ENCODE measurements around the gene EML1. TPM values are rescaled to one million over a fixed set of nuclear protein-coding genes. Genes with fewer than 3 reads are reported as not detected.

Gene EML1
- total RNA-seq, 1 donor from 2014 or later = 5.1 TPM

- no peak for DNase-seq (ENCODE audit: low spot score)
- ATAC-seq = no peak
Observed at GRCh38 chr14:99862136-99862535, 68.9 kb downstream of the EML1 start.

GRCh38 chr14:99863059-99863458, 69.8 kb downstream of the EML1 start:
- no peak for ATAC-seq
- no peak for DNase-seq (ENCODE audit: low spot score)

GRCh38 chr14:99865408-99865807, 72.2 kb downstream of the EML1 start:
- ATAC-seq (peak; percentile 89), DNase-seq (ENCODE audit: low spot score) (no peak)

- ATAC-seq (no peak), DNase-seq (ENCODE audit: low spot score) (no peak)
Observed at GRCh38 chr14:99870617-99871016, 77.4 kb downstream of the EML1 start.

GRCh38 chr14:99871771-99872170, 78.6 kb downstream of the EML1 start:
- no peak for DNase-seq (ENCODE audit: low spot score)

GRCh38 chr14:99872786-99873440, 79.7 kb downstream of the EML1 start:
- DNase-seq (ENCODE audit: low spot score) = no peak
- ATAC-seq = no peak

More at GRCh38 chr14:99871771-99872170, 78.6 kb downstream of the EML1 start:
- no peak for ATAC-seq

GRCh38 chr14:99873653-99874052, 80.4 kb downstream of the EML1 start:
- DNase-seq (ENCODE audit: low spot score) (no peak), ATAC-seq (no peak)

- ATAC-seq = no peak
- DNase-seq (ENCODE audit: low spot score) = no peak
Observed at GRCh38 chr14:99874306-99874705, 81.1 kb downstream of the EML1 start.

GRCh38 chr14:99875421-99875820, 82.2 kb downstream of the EML1 start:
- no peak for DNase-seq (ENCODE audit: low spot score)
- ATAC-seq = no peak

- no peak for ATAC-seq
- DNase-seq (ENCODE audit: low spot score) = no peak
Observed at GRCh38 chr14:99875836-99876235, 82.6 kb downstream of the EML1 start.

- ATAC-seq = no peak
- no peak for DNase-seq (ENCODE audit: low spot score)
Observed at GRCh38 chr14:99876406-99876805, 83.2 kb downstream of the EML1 start.

- DNase-seq (ENCODE audit: low spot score) (no peak), ATAC-seq (no peak)
Observed at GRCh38 chr14:99878563-99878962, 85.3 kb downstream of the EML1 start.

GRCh38 chr14:99879401-99880295, 86.4 kb downstream of the EML1 start:
- ATAC-seq (no peak), DNase-seq (ENCODE audit: low spot score) (no peak)

- no peak for ATAC-seq
- no peak for DNase-seq (ENCODE audit: low spot score)
Observed at GRCh38 chr14:99880651-99881420, 87.6 kb downstream of the EML1 start.

- no peak for ATAC-seq
Observed at GRCh38 chr14:99883866-99884650, 90.8 kb downstream of the EML1 start.

GRCh38 chr14:99884834-99885648, 91.8 kb downstream of the EML1 start:
- DNase-seq (ENCODE audit: low spot score) (no peak), ATAC-seq (peak; percentile 97)

More at GRCh38 chr14:99883866-99884650, 90.8 kb downstream of the EML1 start:
- DNase-seq (ENCODE audit: low spot score) = no peak

GRCh38 chr14:99885649-99885958, 92.4 kb downstream of the EML1 start:
- ATAC-seq = no peak
- DNase-seq (ENCODE audit: low spot score) = no peak

- no peak for ATAC-seq
- DNase-seq (ENCODE audit: low spot score) = no peak
Observed at GRCh38 chr14:99887407-99887806, 94.2 kb downstream of the EML1 start.

GRCh38 chr14:99888149-99888548, 94.9 kb downstream of the EML1 start:
- DNase-seq (ENCODE audit: low spot score) = no peak
- no peak for ATAC-seq

- no peak for ATAC-seq
Observed at GRCh38 chr14:99889268-99889667, 96.1 kb downstream of the EML1 start.

More at GRCh38 chr14:99889268-99889667, 96.1 kb downstream of the EML1 start:
- DNase-seq (ENCODE audit: low spot score) = no peak

All from left lobe of liver (tissue), 2 donors.